HG03139 (cell line): ENCODE results near the gene VGLL3.
"Not testable (repeated sequence)": the region's sequence is repeated elsewhere in the genome, so short reads cannot be mapped to it uniquely, and the experiment has no call there.

Experiments used
- ATAC-seq: cut with Tn5 transposase; IDR thresholded peaks from one replicate; pipeline ENCODE4 v1.9.1; 2021; ENCODE audit not compliant: unreplicated experiment

The VGLL3 gene

DNA sequence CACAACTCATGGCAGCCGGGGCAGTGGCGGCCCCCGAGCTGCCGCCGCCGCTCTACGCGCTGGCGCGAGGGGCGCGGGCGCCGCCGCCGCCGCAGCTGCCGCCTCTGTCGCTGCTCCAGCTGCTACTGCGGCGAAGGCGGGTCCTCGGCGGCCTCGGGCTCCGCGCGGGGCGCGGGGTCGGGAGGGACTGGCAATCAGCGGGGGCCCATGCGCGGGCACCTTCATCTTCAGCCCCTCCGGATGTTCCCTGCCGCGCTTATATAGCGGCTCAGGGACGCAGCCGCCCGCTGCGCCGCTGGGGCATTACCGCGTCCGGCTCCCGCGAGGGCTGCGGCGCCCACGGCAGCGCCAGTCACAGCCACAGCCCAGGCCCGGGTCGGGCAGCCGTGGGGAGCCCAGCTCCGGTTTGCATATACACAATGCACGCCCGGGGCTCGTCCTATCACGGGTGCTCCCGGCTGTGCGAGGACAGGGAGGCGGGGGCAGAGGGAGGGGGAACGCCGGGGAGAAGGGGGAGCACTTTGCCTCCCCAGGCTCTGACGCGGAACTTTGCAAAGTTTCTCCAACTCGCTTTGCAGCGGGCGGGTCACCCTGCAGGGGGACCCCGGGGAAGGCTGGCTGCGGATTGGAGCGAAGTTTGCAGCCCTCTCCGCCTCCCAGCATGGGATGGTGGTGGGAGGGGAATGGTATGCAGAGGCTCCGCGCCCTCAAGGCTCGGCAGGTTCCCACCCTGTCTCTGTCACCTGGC, at the start of gene VGLL3:
TSS of gene VGLL3 (minus strand) at position 416 of the 748 bp plus-strand sequence. CDS start at position 10, 406 bp downstream.
- no peak for ATAC-seq

DNA sequence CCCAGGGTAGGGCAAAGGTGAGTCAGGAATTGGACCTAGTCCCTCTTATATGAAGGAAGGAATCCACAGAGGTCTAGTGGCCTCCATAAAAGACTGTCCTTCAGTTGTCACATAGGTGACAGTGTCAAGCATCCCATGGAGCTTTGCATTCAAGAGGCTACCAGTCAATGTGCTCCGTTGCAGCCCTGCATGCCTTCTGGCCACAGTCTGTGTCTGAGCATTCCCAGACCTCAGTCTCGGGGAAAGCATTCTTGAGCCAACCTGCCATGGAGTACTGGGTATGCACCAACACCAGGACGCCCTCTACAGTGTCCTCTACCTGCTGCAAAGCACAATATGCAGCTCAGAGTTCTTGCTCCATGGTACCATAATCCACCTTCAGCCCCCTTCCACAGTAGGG, 46.7 kb upstream of the VGLL3 start:
- ATAC-seq = no peak

DNA sequence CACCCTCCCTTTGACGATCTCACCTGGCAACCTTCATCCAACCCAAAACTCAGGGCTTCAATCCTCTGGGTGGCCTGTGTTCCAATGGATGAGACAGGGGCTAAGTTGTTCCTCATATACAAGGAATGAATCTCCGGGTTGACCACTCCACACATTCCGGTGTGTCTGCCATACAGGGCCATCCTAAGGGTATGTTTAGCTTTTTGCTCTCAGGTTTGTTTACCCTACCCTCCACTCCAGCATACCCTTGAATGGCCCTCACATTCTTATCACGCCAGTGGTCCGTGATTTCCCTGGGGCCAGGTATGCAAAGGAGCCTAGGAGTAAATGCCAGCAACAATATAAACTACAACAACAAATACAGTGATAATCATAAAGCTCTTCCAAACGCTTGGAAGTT, 45.7 kb upstream of the VGLL3 start:
- no peak for ATAC-seq

GRCh38 chr3:87035339-87035738, 44.4 kb upstream of the VGLL3 start:
- ATAC-seq = no peak

GRCh38 chr3:87033205-87033604, 42.3 kb upstream of the VGLL3 start:
- no peak for ATAC-seq

DNA sequence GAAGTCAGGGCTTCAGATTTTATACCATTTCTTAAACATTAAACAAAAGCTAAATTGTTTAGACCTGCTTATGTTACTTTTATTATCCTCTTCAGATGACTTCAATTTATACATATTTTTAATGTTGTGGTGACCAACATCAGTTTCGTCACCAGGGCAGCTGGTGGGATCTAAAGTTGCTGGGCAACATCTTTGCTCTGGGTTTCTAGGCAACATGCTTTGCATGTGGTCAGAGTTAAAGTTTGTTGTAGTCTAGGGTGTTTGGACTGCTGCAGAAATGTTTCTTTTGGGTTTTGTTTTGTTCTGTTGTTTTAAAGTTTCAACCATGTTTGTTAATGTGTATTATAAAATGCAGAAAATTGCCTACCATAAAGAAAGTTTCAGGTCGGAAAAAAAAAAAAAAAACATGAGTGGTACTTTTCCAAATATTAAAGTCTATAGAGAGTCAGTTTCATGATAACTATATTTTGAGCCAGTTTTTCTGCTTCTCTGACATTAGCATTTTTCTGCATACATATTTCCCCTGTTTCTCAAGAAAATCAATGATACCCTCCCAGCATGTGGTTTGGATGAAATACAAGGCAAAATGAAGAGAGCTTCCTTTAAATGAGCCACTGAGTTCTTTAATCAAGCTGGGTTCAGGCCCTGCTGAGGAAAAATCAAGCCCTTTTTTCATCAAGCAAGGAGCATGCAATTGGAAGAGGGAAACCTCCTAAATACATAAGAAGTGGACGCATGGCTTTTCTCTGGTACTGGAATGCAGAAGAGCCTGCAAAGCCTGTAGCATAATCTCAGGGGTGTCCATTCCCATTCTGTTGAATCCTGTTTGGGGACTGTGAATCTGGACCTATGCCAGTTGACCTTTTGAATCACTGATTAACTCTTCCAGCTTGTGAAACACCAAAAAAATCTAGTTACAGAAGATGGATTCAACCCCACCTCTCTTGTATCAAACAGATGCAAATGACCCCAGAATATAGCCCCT, 35.0 kb upstream of the VGLL3 start:
- ATAC-seq = no peak

DNA sequence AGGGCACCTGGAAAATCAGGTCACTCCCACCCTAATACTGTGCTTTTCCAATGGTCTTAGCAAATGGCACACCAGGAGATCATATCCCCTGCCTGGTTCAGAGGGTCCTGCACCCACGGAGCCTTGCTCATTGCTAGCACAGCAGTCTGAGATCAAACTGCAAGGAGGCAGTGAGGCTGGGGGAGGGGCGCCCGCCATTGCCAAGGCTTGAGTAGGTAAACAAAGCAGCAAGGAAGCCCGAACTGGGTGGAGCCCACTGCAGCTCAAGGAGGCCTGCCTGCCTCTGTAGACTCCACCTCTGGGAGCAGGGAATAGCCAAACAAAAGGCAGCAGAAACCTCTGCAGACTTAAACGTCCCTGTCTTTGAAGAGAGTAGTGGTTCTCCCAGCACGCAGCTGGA, 26.4 kb upstream of the VGLL3 start:
- not testable (repeated sequence) for ATAC-seq

DNA sequence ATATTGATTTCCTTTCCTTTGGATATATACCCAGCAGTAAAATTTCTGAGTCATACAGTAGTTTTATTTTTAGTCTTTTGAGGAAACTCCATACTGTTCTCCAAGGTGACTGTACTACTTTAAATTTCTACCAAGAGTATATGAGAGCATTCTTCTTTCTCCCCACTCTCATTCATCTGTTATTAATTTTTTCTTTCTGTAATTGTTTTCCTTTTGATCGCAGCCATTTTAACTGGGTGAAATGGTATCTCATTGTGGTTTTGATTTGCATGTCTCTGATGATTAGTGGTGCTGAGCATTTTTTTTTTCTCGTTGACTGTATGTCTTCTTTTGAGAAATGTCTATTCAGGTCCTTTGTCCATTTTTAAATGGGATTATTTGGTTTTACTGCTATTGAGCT, 18.3 kb upstream of the VGLL3 start:
- no peak for ATAC-seq

GRCh38 chr3:87006844-87007439, 16.0 kb upstream of the VGLL3 start:
- no peak for ATAC-seq

GRCh38 chr3:87004883-87005282, 13.9 kb upstream of the VGLL3 start:
- no peak for ATAC-seq

DNA sequence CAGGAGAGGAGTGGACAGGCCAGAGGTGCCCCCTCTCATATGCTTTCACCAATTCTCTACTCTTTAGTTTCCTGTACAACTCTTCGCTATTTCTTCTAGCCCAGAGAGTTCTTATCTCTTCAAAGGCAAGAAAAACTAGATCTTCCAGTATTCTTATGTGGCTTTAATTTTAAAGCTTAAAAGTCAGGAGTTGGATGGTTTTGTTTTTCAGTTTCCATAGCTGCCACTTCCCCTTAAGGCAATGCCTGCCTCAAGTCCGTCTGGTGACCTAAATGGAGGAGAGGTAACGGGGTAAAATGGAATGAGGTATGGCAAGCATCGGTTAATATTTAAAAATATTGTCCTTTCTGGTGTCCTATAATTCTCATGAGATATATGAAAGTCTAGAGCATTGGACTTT, 11.4 kb upstream of the VGLL3 start:
- ATAC-seq = no peak

GRCh38 chr3:87001473-87002098, 10.6 kb upstream of the VGLL3 start:
- no peak for ATAC-seq

DNA sequence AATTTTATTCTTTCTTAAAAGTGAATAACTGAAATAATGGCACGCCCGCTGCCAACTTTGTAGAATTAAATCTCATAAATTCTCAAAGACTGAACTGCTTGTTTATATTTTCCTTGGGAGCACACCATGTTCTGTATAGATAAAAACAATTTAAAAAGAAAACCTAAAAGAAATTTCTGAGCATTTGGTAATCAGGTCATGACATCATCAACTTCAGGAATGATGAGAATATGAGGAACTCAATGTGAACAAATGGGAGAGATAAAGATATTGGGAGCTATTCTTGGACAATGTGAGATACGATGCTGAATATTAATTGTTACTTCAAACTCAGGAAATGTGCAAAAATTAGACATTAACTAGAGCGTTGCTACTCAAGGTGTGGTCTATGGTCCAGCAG, 10.0 kb upstream of the VGLL3 start:
- ATAC-seq = no peak

DNA sequence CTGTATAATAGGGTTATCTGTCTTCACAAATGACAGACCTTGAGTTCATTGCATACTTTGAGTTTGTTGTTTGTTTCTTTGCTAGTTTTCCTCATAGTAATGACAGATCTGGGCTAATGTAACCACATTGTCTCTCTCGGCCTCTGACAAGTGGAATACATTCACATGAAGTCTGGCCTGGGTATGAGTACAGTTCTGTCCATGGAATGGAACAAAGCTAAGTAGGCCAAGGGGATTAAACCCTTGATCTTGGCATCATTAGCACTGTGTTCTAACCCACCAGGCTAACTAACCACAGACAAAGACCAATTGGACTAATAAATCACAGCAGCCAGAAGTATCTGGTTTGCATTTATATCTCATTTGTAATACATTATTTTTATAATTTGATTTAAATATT, 7.6 kb upstream of the VGLL3 start:
- ATAC-seq = no peak

DNA sequence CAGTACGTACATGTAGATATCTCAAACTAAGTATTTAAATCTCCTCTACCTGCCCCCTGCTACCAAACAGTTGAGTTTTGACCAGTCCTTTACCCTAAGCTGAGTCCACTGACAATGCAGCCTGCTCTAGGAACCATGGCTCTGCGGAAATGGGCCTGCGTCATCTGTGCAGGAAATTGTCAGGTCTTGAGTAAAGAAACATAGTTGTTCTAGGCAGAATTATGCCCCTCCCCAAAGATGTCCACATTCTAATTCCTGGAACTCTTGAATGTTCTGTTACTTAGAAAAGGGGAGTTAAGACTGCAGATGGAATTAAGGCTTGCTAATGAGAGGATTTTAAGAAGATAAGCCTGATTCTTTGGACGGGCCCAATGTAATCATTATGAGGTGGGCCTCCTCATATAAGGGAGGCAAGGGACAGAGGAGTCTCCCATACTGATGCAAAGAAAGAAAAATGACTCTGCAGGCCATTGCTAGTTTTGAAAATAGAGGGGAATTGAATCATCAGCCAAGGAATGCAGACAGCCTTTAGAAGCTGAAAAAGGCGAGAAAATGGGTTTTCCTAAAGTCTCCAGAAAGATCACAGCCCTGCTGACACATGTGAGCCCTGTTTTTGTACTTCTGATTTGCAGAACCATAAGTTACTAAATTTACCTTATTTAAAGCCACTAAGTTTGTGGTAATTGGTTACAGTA, 5.5 kb upstream of the VGLL3 start:
- ATAC-seq = no peak

DNA sequence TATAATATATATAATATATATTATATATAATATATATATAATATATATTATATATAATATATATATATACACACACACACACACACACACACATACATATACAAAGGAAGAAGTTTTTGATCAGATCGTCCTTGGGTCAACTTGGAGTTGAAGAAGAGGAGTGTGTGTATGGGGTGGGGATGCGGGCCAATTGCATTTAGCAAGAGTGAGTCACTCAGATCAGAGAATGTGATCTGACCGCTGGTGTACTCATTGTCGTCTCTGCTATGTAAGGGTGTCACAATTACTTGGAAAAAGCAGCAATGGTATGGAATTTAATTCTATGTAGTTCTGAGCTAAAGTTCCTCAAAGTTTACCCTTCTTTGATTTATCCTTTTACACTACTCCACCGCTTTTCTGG, 4.6 kb upstream of the VGLL3 start:
- ATAC-seq = no peak

- ATAC-seq = no peak
Observed at GRCh38 chr3:86993704-86994103, 2.8 kb upstream of the VGLL3 start.

GRCh38 chr3:86991840-86992435, 989 bp upstream of the VGLL3 start:
- ATAC-seq = no peak

GRCh38 chr3:86991482-86991815, 500 bp upstream of the VGLL3 start:
- no peak for ATAC-seq

DNA sequence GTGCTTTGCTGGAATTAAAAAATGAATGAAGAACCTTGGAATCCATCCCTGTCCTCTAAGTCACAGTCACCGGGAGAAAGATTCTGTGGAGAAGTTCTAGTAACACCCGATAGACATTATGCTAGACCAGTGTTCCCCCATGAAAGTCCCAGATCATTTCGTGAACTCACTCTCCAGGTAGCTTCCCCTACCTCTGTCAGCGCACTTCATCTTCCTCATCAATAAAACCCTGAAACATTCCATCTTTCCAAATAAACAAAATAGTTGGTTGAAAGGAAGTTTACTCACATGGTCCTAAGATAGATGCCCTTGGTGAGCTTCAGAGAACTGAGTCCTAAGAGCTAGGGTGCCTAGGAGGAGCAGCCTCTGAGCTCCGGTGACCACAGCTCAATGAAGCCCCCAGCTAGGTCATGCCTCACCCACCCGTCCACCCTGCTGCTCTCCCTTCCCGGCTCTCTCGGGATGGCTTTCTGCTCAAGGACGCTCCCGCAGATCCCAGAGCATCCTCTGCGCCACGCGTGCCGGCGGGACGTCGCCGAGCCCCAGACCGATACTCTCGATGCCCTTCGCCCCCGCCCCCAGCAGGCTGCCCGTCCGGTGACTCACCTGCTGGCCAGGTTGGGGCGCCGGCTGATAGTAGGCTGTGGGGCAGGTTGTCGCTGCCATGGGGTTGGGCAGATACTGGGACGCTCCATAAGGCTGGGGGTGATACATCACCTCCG, 776 bp downstream of the VGLL3 start:
- no peak for ATAC-seq
